Prostate gland (tissue), 2 donors: ENCODE results near the gene RINL. TPM values are rescaled to one million over a fixed set of nuclear protein-coding genes. Genes with fewer than 3 reads are reported as not detected.
A peak's percentile ranks its signal among the peaks of the same experiment; 100 is the strongest.

Source experiments
- DNase-seq: peaks from one replicate; pipeline ENCODE4 v3.0.0-alpha.2; 2019; ENCODE audit warnings: low spot score
- H3K27ac ChIP-seq, 2 donors: fragments of 200-600 bp; sonication (generic); 2 replicates each; pipeline ENCODE4 v1.5.1; 2017 to 2019
- H3K27me3 ChIP-seq: fragments of 200-600 bp; sonication (generic); replicated peaks from 2 replicates; pipeline ENCODE4 v1.5.1; 2019; ENCODE audit not compliant: insufficient read depth
- H3K36me3 ChIP-seq, 2 donors: fragments of 200-600 bp; sonication (generic); 1 replicate in 1 of 2; 2 replicates in 1 of 2; pipeline versions ENCODE4 v1.5.1 to v1.8.1; 2017 to 2019
- H3K4me1 ChIP-seq: fragments of 200-600 bp; sonication (generic); replicated peaks from 2 replicates; pipeline ENCODE4 v1.5.1; 2019
- H3K4me3 ChIP-seq, 2 donors: fragments of 200-600 bp; sonication (generic); 2 replicates each; pipeline ENCODE4 v1.5.1; 2017 to 2019
- H3K9me3 ChIP-seq: fragments of 200-600 bp; sonication (generic); 2 replicates; pipeline ENCODE4 v1.5.1; 2017
- CTCF ChIP-seq, 4 experiments: fragments of 200-600 bp in 2 of 4; fragments of 450-650 bp in 2 of 4; sonication (generic) in 2 of 4; IDR thresholded peaks; 1 replicate in 3 of 4; 2 replicates in 1 of 4; pipeline ENCODE4 v1.5.1; 2016 to 2019; ENCODE audit warnings: antibody characterized with exemption in 4 of 4, mild to moderate bottlenecking in 2 of 4, moderate library complexity in 2 of 4
- POLR2A ChIP-seq: fragments of 450-650 bp; IDR thresholded peaks from one replicate; pipeline ENCODE4 v1.6.1; 2016; ENCODE audit warnings: antibody characterized with exemption, mild to moderate bottlenecking
- POLR2AphosphoS5 ChIP-seq: sonication (generic); formaldehyde crosslinking; IDR thresholded peaks from one replicate; pipeline ENCODE4 v1.6.1; 2017; ENCODE audit warnings: antibody characterized with exemption
- WGBS: methylation state at CpG from one replicate; pipeline ENCODE4 v1.1.5; 2018; 5-methylcytosine and 5-hydroxymethylcytosine counted together
- intact Hi-C: fragments of 100-400 bp; cut with DNase I; formaldehyde crosslinking; loops from one replicate; pipeline ENCODE4 v1.14.2; 2022
- total RNA-seq, 2 donors: library from RNA; depleted of rRNA; stranded (reverse); fragments of >200 nt; gene quantifications; one replicate each; pipeline ENCODE4 v1.1.0, GENCODE V29; 2016

The RINL gene
- total RNA-seq, 2 donors from 2014 or later: 3.1 to 10.2 TPM

DNA sequence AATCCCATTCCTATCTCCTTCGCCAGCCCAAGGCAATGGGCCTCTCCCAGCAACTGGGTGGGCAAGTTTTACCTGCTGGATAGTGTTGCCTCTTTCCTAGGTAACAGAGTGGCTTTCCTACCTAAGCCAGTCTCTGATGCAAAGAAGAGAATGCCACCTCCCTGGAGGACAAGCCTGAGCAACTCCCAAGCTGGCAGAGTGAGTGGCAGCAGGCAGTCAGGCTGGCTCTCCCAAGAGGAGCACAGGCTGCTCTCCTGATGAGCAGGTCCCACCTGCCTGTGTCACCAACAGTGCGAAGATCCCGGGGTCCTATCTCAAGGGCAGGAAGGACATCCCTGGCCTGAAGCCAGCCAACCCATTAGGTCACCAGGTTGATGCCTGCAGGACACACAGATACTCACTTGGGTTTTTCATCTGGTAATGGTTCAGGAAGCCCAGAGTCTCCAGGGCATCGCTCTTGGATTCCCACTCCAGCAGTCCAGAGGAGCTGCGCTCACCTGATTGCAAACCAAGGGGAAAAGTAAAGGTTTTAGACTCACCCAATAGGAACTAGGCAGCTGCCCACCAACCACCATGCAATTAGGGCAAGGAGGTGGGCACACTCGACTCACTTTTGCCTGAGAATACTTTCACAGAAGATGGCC, 41.0 kb downstream of the RINL start:
- DNase-seq: peak; percentile 53
- H3K36me3 ChIP-seq: peaks cover 9 to 21% of the 10 kb centered on the region in 2 donors
- no peaks in the 10 kb centered on the region for H3K27me3 ChIP-seq
- H3K27ac ChIP-seq: peak overlapping the region; percentile 64 to 81
- peaks cover 34% of the 10 kb centered on the region for H3K4me1 ChIP-seq
- 51% methylated on average over 6 of the region's 6 CpGs for WGBS
- H3K4me3 ChIP-seq: no peak overlapping the region
- intact Hi-C loops: loop anchor here (10.0 kb wide), 2 partner anchors 112 to 192 kb away; partner anchors contain the start of gene ACTN4
- H3K9me3 ChIP-seq: no peaks in the 10 kb centered on the region
- TF ChIP-seq POLR2AphosphoS5 (peak; percentile 22), CTCF (IDR thresholded peaks at IDR 0.05) (no peak)

DNA sequence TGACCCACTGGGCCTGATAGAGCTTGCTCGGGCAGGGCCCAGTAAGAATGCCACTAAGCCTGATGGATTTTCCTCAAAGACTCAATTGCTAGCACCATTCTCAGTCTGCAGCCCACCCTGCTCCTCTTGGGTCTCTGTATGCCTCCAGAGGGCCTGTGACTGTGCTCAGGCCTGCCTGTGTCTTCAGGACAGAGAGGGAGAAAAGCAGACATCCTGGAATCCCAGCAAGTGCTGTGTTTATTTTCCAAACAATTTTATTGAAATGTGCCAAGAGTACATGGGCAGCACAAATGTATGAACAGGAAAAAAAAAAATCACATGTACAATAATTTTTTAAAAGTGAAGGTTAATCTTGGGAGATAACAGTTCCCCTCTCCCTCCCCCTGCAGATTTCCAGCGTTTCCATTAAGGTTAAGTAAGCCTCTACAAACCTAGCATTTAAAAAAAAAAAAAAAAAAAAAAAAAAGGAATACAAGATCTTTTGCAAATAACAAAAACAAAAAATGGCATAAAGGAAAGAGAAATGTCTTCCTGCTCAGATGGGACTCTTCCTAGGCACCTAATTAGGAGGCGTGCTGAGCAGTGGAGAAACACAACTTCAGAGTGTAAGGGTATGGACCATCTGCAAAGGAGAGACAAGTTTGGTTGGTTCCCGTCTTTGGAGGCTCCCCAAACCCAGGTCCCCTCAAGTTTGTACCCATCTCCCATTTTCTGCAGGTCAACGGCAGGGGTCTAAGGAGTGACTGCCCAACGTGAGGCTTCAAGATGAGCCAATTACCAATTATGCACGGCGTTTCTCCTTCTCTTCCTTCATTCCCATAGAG, 41.7 kb downstream of the RINL start:
- Histone ChIP-seq H3K27me3 (no peaks in the 10 kb centered on the region), H3K4me3 (no peak overlapping the region), H3K9me3 (no peaks in the 10 kb centered on the region), H3K27ac (peak overlapping the region; percentile 64 to 81), H3K4me1 (peaks cover 34% of the 10 kb centered on the region), H3K36me3 (peaks cover 9 to 16% of the 10 kb centered on the region in 2 donors)
- intact Hi-C loops: loop anchor here (10.0 kb wide), 2 partner anchors 112 to 192 kb away; partner anchors contain the start of gene ACTN4
- DNase-seq: no peak
- 30% methylated on average over 8 of the region's 8 CpGs for WGBS
- no peak for TF ChIP-seq CTCF (IDR thresholded peaks at IDR 0.05)
- no peak for TF ChIP-seq POLR2A
- TF ChIP-seq POLR2AphosphoS5: peak; percentile 50

- intact Hi-C loops: loop anchor here (10.0 kb wide), 2 partner anchors 110 to 190 kb away; partner anchors contain the start of gene ACTN4
- Histone ChIP-seq H3K9me3 (no peaks in the 10 kb centered on the region), H3K4me1 (peaks cover 38% of the 10 kb centered on the region), H3K4me3 (no peak overlapping the region), H3K27ac (peak overlapping the region in 1 of 2 donors; percentile 80), H3K27me3 (no peaks in the 10 kb centered on the region), H3K36me3 (peaks cover 0 to 9% of the 10 kb centered on the region in 2 donors)
- 99% methylated on average over 6 of the region's 6 CpGs for WGBS
- no peak for DNase-seq
- TF ChIP-seq POLR2AphosphoS5 (no peak), POLR2A (no peak), CTCF (IDR thresholded peaks at IDR 0.05) (no peak)
Observed at GRCh38 chr19:38834590-38834989, 43.5 kb downstream of the RINL start.

DNA sequence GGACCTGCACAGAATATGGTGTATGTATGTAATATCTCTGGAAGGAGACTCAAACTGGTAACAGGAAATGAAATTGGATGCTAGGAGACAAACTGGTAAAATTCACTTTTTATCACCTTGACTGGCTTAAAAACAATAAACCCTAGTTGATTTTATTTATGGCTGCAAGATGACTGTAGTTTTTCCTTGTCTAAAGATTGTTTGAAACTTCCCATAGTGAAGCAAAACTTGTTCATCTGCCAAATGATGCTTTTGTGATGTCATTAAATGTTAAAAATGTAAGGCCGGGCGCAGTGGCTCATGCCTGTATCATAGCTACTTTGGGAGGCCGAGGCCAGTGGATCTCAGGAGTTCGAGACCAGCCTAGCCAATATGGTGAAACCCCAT, 44.0 kb downstream of the RINL start:
- H3K9me3 ChIP-seq: no peaks in the 10 kb centered on the region
- peaks cover 34% of the 10 kb centered on the region for H3K4me1 ChIP-seq
- no peak overlapping the region for H3K4me3 ChIP-seq
- peaks cover 0 to 9% of the 10 kb centered on the region in 2 donors for H3K36me3 ChIP-seq
- no peak for DNase-seq
- no peaks in the 10 kb centered on the region for H3K27me3 ChIP-seq
- H3K27ac ChIP-seq: peak overlapping the region in 1 of 2 donors; percentile 88
- intact Hi-C loops: loop anchor here (10.0 kb wide), 2 partner anchors 109 to 189 kb away; partner anchors contain the start of gene ACTN4
- WGBS: 96% methylated on average over 4 of the region's 4 CpGs
- TF ChIP-seq CTCF (IDR thresholded peaks at IDR 0.05): no peak
- no peak for TF ChIP-seq POLR2AphosphoS5
- TF ChIP-seq POLR2A: no peak
